ENCODE results near the gene ANXA5. TPM values are rescaled to one million over a fixed set of nuclear protein-coding genes. Genes with fewer than 3 reads are reported as not detected.

ANXA5 gene
- total RNA-seq, 4 donors from 2014 or later: 101 to 107 (median 102) TPM

- Histone ChIP-seq H3K36me3 (peaks cover 87% of the 10 kb centered on the region), H3K27me3 (no peaks in the 10 kb centered on the region), H3K9me3 (no peaks in the 10 kb centered on the region), H3K4me1 (no peaks in the 10 kb centered on the region), H3K4me3 (no peak overlapping the region), H3K27ac (no peak overlapping the region)
- WGBS: 72% methylated on average over 2 of the region's 2 CpGs
- TF ChIP-seq EP300 (IDR thresholded peaks at IDR 0.05) (no peak), CTCF (IDR thresholded peaks at IDR 0.05) (no peak), POLR2AphosphoS5 (IDR thresholded peaks at IDR 0.05) (no peak), POLR2A (IDR thresholded peaks at IDR 0.05) (no peak)
- no peak for DNase-seq (ENCODE audit: low spot score in 2 of 2)
Measured at GRCh38 chr4:121675715-121676114, 21.1 kb downstream of the ANXA5 start.

GRCh38 chr4:121674696-121675095, 22.1 kb downstream of the ANXA5 start:
- no peaks in the 10 kb centered on the region for H3K27me3 ChIP-seq
- H3K27ac ChIP-seq: no peak overlapping the region
- H3K4me1 ChIP-seq: no peaks in the 10 kb centered on the region
- peaks cover 87% of the 10 kb centered on the region for H3K36me3 ChIP-seq
- no peaks in the 10 kb centered on the region for H3K9me3 ChIP-seq
- H3K4me3 ChIP-seq: no peak overlapping the region
- no peak for DNase-seq (ENCODE audit: low spot score in 2 of 2)
- WGBS: 90% methylated on average over 2 of the region's 2 CpGs
- TF ChIP-seq EP300 (IDR thresholded peaks at IDR 0.05): no peak
- no peak for TF ChIP-seq POLR2AphosphoS5 (IDR thresholded peaks at IDR 0.05)
- TF ChIP-seq POLR2A (IDR thresholded peaks at IDR 0.05): no peak
- TF ChIP-seq CTCF (IDR thresholded peaks at IDR 0.05): no peak

GRCh38 chr4:121674191-121674590, 22.6 kb downstream of the ANXA5 start:
- 67% methylated on average over 1 of the region's 1 CpG for WGBS
- no peaks in the 10 kb centered on the region for H3K9me3 ChIP-seq

GRCh38 chr4:121669163-121669550, 27.6 kb downstream of the ANXA5 start:
- peaks cover 4% of the 10 kb centered on the region for H3K4me1 ChIP-seq
- H3K4me3 ChIP-seq: no peak overlapping the region
- H3K36me3 ChIP-seq: peaks cover 71% of the 10 kb centered on the region
- no peak for DNase-seq (ENCODE audit: low spot score in 2 of 2)
- peak overlapping the region; percentile 16 for H3K27ac ChIP-seq
- H3K27me3 ChIP-seq: no peaks in the 10 kb centered on the region
- TF ChIP-seq POLR2A (IDR thresholded peaks at IDR 0.05): no peak
- no peak for TF ChIP-seq POLR2AphosphoS5 (IDR thresholded peaks at IDR 0.05)
- no peak for TF ChIP-seq CTCF (IDR thresholded peaks at IDR 0.05)
- no peak for TF ChIP-seq EP300 (IDR thresholded peaks at IDR 0.05)
- 59% methylated on average over 2 of the region's 2 CpGs for WGBS
- no peaks in the 10 kb centered on the region for H3K9me3 ChIP-seq

More at GRCh38 chr4:121674191-121674590, 22.6 kb downstream of the ANXA5 start:
- Histone ChIP-seq H3K4me3 (no peak overlapping the region), H3K36me3 (peaks cover 87% of the 10 kb centered on the region), H3K27ac (no peak overlapping the region), H3K4me1 (peaks cover 4% of the 10 kb centered on the region), H3K27me3 (no peaks in the 10 kb centered on the region)
- TF ChIP-seq POLR2A (IDR thresholded peaks at IDR 0.05) (no peak), POLR2AphosphoS5 (IDR thresholded peaks at IDR 0.05) (no peak), EP300 (IDR thresholded peaks at IDR 0.05) (no peak), CTCF (IDR thresholded peaks at IDR 0.05) (no peak)
- DNase-seq (ENCODE audit: low spot score in 2 of 2): no peak

GRCh38 chr4:121668368-121669162, 28.2 kb downstream of the ANXA5 start:
- DNase-seq (ENCODE audit: low spot score in 2 of 2): no peak
- WGBS: 74% methylated on average over 4 of the region's 4 CpGs
- peaks cover 4% of the 10 kb centered on the region for H3K4me1 ChIP-seq
- TF ChIP-seq EP300 (IDR thresholded peaks at IDR 0.05): no peak
- TF ChIP-seq POLR2AphosphoS5 (IDR thresholded peaks at IDR 0.05): no peak
- no peak for TF ChIP-seq POLR2A (IDR thresholded peaks at IDR 0.05)
- TF ChIP-seq CTCF (IDR thresholded peaks at IDR 0.05): no peak
- H3K4me3 ChIP-seq: no peak overlapping the region
- no peaks in the 10 kb centered on the region for H3K9me3 ChIP-seq
- peak overlapping the region; percentile 40 for H3K27ac ChIP-seq
- no peaks in the 10 kb centered on the region for H3K27me3 ChIP-seq
- peaks cover 71% of the 10 kb centered on the region for H3K36me3 ChIP-seq

Measured in suprapubic skin (tissue), 4 donors.